Renal pelvis (tissue), 12 donors: ENCODE measurements around the gene VMP1. TPM values are rescaled to one million over a fixed set of nuclear protein-coding genes. Genes with fewer than 3 reads are reported as not detected.

Experiments
- DNase-seq: peaks from one replicate; pipeline ENCODE4 v3.0.0-alpha.2; 2013
- long read RNA-seq, 16 experiments: transcript quantifications; one replicate each; lab custom pipeline, GENCODE V29; 2026
- polyA plus RNA-seq, 3 donors: library from polyadenylated mRNA; unstranded; fragments of 120-200 nt; gene quantifications; one replicate each; pipeline ENCODE4 v1.2.1, GENCODE V29; 2013; ENCODE audit not compliant: insufficient read length in 3 of 3

VMP1 gene
- 100 to 1,000 TPM in 1 of 3 donors, 10 to 100 TPM in 2; 93.4 to 108 (median 97.7) TPM for polyA plus RNA-seq
- long read RNA-seq, donor 1, full-length matches to known transcripts: 65 of 71 reads
- long read RNA-seq, donor 1, partial matches to known transcripts: 6 of 71 reads
- long read RNA-seq, donor 1, other reads (novel, unspliced or antisense): 0 of 71 reads
- long read RNA-seq, donor 2, full-length matches to known transcripts: 64 of 64 reads
- long read RNA-seq, donor 2, partial matches to known transcripts: 0 of 64 reads
- long read RNA-seq, donor 2, other reads (novel, unspliced or antisense): 0 of 64 reads
- long read RNA-seq, donor 3, full-length matches to known transcripts: 62 of 67 reads
- long read RNA-seq, donor 3, partial matches to known transcripts: 5 of 67 reads
- long read RNA-seq, donor 3, other reads (novel, unspliced or antisense): 0 of 67 reads
- long read RNA-seq, donor 4, full-length matches to known transcripts: 69 of 138 reads
- long read RNA-seq, donor 4, partial matches to known transcripts: 47 of 138 reads
- long read RNA-seq, donor 4, other reads (novel, unspliced or antisense): 22 of 138 reads
- long read RNA-seq, donor 5, full-length matches to known transcripts: 23 of 23 reads
- long read RNA-seq, donor 5, partial matches to known transcripts: 0 of 23 reads
- long read RNA-seq, donor 5, other reads (novel, unspliced or antisense): 0 of 23 reads
- long read RNA-seq, donor 6, full-length matches to known transcripts: 54 of 54 reads
- long read RNA-seq, donor 6, partial matches to known transcripts: 0 of 54 reads
- long read RNA-seq, donor 6, other reads (novel, unspliced or antisense): 0 of 54 reads
- long read RNA-seq, donor 7, full-length matches to known transcripts: 61 of 61 reads
- long read RNA-seq, donor 7, partial matches to known transcripts: 0 of 61 reads
- long read RNA-seq, donor 7, other reads (novel, unspliced or antisense): 0 of 61 reads
- long read RNA-seq, donor 8, full-length matches to known transcripts: 20 of 20 reads
- long read RNA-seq, donor 8, partial matches to known transcripts: 0 of 20 reads
- long read RNA-seq, donor 8, other reads (novel, unspliced or antisense): 0 of 20 reads
- long read RNA-seq, donor 9, full-length matches to known transcripts: 88 of 96 reads
- long read RNA-seq, donor 9, partial matches to known transcripts: 8 of 96 reads
- long read RNA-seq, donor 9, other reads (novel, unspliced or antisense): 0 of 96 reads
- long read RNA-seq, donor 10, full-length matches to known transcripts: 33 of 33 reads
- long read RNA-seq, donor 10, partial matches to known transcripts: 0 of 33 reads
- long read RNA-seq, donor 10, other reads (novel, unspliced or antisense): 0 of 33 reads
- long read RNA-seq, donor 11, full-length matches to known transcripts: 31 of 31 reads
- long read RNA-seq, donor 11, partial matches to known transcripts: 0 of 31 reads
- long read RNA-seq, donor 11, other reads (novel, unspliced or antisense): 0 of 31 reads
- long read RNA-seq, donor 12, full-length matches to known transcripts: 64 of 71 reads
- long read RNA-seq, donor 12, partial matches to known transcripts: 7 of 71 reads
- long read RNA-seq, donor 12, other reads (novel, unspliced or antisense): 0 of 71 reads
- long read RNA-seq, donor 13, full-length matches to known transcripts: 34 of 39 reads
- long read RNA-seq, donor 13, partial matches to known transcripts: 5 of 39 reads
- long read RNA-seq, donor 13, other reads (novel, unspliced or antisense): 0 of 39 reads
- long read RNA-seq, donor 14: 0 reads
- long read RNA-seq, donor 15: 0 reads
- long read RNA-seq, donor 16, full-length matches to known transcripts: 64 of 64 reads
- long read RNA-seq, donor 16, partial matches to known transcripts: 0 of 64 reads
- long read RNA-seq, donor 16, other reads (novel, unspliced or antisense): 0 of 64 reads

DNA sequence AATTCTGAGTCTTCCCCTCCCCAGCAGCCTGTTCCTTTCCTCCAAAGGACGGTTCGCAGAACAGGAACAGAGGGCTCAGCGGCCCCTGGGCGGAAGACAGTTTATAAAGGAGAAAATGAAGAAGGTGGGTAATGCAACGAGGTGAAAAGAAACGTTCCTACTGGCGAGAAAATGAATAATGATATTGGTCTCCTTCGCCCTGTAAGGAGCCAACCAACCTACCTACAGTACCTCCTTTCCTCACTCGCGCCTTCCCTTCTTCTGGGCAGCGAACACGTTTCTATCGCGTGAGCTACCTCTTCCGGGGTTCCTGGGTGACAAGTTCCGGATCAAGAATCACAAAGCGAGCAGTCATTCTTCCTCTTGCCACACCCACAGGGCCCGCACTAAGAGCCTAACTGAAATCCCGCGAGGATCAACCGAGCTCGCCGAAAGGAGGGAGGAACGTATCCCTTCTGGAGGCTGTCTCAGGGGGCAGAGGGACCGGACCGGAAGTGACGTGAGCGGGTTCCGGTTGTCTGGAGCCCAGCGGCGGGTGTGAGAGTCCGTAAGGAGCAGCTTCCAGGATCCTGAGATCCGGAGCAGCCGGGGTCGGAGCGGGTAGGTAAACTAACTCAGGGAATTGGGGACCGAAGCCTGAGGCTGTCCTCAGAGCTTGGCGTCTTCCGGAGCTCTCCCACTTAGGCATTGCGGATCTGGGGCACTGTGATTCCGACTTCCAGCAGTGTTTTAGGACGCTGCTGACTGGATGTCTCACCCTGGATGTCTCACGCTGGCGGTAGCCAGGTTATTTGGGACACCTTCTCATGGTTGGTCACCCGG lies at the start of gene VMP1, which contains the start of gene PTRH2:
VMP1 (plus strand) TSS at position 506 of the 822 bp plus-strand sequence. CDS start 23,793 bp downstream, outside the sequence.
PTRH2 (minus strand) TSS at position 282 of the 822 bp plus-strand sequence. CDS start 9,452 bp downstream, outside the sequence.
- DNase-seq: peak; percentile 100

DNA sequence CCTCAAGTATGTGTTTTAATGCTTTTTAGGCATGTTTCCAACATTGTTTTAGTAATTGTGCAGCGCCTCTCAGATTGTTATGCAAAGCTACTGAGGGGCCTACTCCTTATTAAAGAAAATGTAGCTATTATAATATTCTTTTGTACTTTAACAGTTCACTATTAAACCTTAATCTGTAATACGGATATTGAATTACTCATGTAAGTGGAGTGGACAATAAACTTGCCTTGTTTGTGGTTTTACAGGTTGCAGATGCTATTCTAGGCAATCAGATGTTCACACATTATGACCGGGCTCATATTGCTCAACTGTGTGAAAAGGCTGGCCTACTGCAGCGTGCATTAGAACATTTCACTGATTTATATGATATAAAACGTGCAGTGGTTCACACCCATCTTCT lies 41.2 kb upstream of the VMP1 start:
- DNase-seq: no peak

DNA sequence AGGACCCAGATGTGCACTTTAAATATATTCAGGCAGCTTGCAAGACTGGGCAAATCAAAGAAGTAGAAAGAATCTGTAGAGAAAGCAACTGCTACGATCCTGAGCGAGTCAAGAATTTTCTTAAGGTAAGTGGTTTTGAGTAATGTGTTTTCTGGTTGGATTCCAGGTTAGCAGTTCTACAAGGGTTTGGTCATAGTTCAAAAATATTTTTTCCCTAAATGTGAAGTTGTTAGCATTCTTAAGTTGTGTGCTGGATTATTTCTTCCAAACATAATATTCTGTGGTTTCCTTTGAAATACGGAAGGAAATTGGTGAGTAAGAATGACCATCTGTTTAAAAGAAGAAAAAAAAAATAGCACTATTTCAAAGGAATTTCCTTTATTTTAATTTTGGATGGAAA lies 38.6 kb upstream of the VMP1 start:
- DNase-seq: peak; percentile 8

DNA sequence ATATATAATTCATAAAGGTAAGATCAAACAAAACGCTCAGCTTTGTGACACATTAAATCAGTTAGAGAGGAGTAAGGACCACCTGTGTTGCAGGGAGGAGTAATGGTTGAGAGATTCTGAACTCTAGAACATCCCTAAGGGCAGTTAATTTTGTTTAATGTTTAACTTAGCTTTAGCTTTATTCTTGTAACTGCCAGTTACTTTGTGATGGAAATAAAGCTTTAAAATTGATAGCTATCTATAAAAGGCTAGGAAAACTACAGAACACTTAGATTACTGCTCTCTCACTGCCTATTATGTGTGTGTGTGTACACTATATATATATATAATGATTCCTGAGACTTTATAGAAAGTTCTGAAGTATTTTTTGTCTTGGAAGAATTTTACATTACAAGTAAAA lies 38.0 kb upstream of the VMP1 start:
- peak; percentile 57 for DNase-seq

DNA sequence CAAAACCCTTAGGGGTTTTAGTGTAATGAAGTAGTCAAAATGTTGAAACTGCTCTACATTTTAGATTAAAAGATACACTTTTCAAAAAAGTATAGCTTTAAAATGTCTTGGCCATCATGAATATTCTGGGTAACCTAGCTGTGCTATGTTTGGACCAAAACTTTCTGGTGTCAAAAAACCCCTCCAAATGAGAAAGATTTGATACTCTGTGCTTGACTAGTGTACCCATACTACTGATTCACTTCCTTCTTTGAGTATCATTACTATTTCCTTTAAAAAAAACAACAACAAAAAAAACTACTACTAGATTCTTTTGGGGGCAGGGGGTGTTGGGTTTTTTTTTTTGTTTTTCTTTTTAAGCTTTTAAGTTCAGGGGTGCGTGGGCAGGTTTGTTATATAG lies 37.5 kb upstream of the VMP1 start:
- no peak for DNase-seq

DNA sequence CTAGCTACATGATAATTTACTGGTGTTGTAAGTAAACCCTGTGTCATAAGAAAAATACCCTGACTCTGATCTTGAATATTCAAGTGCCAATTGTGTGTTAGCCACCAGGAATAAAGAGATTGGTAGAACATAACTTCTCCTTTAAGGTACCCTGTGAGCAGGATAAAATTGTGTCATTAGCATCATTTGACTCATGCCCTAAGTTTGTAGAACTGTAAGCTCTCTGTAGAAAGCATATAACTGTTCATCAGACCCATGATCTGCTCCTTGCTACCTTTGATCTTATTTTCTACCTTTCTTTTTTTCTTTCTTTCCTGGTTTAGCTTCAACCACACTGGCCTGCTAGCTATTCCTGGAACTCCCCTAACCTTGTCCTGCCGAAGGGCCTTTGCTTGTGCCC lies 36.1 kb upstream of the VMP1 start:
- no peak for DNase-seq

DNA sequence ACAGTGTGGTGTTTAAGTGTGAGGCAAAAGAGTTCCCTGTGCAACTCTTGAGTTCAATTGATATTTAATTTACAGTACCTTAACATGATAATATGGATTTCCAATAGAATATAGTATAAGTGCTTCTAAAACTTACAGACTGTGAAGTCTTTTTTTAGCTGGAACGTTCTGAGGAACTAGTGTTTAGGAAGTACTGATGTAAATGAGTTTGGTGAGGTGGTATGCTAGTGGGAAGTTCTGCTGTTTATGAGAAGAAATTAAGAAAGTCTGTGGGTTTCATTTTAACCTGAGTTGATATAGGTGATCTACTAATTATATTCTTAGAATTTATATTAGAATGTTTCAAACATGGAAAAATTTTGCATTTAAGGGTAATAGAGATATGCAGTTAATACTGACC lies 32.2 kb upstream of the VMP1 start:
- no peak for DNase-seq

DNA sequence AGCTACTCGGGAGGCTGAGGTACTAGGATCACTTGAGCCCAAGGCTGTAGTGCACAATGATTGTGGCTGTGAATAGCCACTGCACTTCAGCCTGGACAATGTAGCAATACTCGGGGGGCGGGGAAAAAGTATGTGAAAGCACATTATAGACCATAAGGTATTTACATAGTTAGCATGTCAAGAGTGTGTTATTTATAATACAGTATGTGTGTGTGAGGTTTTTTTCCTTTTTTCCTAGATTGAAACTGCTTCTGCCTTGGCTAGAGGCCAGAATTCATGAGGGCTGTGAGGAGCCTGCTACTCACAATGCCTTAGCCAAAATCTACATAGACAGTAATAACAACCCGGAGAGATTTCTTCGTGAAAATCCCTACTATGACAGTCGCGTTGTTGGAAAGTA lies 30.7 kb upstream of the VMP1 start:
- DNase-seq: no peak

DNA sequence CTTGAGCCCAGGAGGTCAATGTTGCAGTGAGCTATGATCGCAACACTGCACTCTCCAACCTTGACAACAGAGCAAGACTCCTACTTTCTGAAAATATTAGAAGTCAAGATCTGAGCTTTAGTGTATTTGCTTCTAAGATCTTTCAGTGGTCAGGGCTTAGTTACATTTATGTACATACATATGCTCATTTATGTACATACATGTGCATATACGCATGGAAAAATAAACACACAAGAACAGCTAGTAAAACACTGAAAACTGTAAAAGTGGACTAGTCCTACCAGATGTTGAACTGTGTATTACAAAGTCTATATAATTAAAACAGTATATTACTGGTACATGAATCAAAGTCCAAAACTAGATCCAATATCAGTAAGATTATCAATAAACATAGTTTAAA lies 28.5 kb upstream of the VMP1 start:
- DNase-seq: no peak

DNA sequence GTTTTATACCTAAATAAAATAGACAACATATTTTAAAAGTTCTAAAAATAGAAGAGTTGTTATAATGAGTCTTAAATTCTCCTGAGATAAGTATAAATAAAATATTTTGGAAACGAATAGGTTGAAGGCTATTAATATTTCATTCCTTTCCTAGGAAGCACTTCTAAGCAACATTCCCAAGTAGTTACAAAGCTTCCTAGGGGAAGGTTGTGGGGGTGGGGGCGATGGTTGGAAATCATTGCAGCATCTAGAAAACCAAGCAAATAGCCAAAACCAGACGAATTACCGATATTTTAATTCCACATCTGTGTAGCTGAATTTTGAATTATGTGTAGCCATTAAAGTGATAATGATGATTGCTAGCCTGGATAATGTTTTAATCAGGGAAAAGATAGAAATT lies 27.1 kb upstream of the VMP1 start:
- DNase-seq: no peak

DNA sequence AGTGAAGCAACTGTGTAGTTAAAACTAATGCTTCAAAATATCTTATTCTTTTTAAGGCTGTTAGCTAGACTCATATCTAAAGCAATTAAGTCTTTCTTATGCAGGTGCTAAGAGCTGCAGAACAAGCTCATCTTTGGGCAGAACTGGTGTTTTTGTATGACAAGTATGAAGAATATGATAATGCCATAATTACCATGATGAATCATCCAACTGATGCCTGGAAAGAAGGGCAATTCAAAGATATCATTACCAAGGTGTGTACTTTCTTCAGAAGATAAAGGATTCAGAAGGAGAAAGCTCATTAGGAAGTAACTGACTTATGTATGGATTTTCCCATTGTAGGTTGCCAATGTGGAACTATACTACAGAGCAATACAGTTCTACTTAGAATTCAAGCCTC lies 24.2 kb upstream of the VMP1 start:
- no peak for DNase-seq

DNA sequence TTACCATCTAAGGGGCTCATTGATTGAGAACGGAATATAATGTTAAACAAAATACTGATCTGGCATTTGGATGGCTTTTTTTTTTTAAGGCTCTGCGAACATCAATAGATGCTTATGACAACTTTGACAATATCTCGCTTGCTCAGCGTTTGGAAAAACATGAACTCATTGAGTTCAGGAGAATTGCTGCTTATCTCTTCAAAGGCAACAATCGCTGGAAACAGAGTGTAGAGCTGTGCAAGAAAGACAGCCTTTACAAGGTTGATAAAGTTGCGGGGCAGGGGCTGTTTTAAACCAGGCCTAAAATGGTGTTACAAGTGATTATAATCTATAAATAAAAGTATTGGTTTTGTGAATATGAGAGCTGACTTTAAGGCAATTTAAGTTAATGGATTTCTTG lies 22.5 kb upstream of the VMP1 start:
- DNase-seq: no peak

DNA sequence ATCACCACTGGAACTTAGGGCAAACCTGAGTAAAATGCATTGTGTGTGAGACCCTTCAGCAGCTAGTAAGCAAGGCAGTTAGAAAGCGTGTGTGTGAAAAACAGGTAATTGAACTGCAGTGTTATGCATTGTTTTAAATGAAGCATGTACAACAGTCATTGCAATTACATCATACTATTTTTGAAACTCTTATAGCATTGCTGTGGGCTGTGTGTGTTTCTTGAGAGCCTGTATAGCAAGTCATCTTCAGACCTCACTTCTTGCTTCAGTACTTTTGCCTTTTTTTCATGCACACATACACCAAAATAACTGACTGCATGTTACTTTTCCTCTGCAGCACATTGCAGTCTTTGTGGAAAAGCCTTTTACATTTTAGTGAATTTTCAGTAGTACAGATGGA lies 19.4 kb upstream of the VMP1 start:
- DNase-seq: no peak

DNA sequence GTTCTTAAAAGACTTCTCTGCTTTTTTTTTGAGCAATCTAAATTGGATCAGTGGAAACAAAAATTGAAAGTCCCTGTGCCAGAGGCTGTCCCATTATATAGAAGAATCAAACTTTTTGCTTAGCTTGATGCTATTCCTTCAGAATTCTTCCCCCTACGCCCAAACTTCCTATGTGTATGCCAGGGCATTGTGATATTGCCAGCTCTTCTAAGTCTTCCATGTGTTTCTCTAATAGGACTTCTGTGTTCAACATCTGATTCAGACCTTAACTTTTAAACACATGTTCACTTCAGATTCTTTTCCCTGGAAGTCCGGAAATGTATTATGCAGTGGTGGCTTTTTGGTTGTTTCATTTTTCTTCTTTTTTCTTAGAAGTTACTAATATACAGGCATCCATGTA lies 19.0 kb upstream of the VMP1 start:
- no peak for DNase-seq

DNA sequence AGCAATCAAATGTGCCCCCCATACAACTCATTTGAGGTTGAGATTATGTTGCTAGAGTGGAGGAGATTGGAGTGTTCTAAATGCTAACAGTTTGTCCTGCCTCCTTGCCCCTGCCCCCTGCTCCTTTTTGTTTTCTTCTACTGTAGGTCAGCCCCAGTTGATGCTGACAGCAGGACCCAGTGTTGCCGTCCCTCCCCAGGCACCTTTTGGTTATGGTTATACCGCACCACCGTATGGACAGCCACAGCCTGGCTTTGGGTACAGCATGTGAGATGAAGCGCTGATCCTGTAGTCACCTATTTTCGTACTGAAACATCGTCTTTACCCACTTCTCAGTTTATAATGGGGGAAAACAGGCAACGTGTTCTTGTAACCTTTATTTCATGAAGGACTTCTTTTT lies 13.9 kb upstream of the VMP1 start:
- DNase-seq: no peak

DNA sequence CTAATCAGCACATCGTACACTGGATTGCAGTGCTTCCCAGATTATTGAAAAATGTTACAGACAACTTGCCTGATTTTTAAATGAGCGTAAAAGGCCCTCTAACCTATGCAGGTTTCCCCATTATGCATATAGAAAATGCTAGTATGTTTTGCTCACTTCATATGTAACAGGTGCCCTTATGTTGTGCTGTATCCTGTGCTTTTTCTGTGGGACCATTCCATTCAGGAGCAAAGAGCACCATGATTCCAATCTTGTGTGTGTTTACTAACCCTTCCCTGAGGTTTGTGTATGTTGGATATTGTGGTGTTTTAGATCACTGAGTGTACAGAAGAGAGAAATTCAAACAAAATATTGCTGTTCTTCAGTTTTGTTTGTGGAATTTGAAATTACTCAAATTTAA lies 13.1 kb upstream of the VMP1 start:
- DNase-seq: no peak

DNA sequence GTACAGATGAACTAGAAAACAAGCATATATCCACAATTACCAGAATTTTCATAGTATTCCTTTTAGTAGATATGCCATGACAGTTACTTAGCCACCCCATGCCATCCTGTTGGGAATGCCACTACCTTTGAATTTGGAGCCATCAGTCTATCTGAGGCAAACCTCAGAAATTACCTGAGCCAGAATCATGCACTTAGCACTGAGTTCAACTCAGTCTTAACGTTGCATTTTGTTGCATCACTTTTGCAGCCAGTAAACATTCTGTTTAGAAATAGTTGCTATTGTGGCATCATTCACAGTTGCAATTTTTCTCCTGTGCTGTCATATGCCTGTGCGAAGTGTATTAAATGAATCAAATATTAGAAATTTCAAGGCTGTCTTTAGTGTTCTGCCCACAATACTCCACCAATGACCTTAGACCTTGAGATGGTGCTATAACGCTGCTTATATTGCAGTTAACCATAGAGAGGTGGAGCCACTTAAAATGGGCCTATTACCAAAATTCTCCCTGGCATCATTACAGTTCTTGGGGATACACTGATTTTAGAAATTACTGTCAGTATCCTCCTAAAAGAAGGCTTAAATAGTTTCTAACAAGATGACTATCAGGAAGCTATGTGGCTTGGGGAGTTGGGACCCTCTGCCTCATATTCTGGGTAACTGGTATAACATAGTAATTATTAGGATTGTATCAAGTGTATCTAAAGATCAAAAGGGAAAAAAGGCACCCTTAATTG lies 11.3 kb upstream of the VMP1 start:
- no peak for DNase-seq

DNA sequence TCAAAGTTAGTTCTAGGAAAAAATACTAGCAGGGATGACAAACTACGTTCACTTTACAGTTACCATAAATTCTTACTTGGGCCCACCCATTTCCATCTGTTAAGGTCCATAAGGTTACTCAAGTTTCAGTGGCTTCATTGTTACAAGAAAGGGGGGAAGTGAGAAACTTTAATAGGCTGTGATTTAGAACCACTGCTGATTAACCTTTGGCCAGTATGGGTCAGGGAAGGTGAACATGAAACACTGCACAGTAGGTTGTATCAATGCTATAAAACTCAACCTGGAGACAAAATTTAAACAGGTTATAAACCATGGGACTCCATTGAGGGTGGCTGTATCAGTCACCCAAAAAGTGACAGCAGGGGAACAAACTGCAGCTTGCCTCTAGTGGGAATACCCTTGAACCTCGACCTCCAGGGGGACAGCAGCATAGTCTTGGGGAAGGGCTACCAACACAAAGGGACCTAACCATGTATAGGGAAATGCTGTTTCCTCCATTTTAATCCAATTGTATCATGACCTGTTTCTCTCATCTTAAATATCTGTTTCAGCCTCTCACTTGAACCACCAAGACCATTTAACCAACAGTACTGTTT lies 10.7 kb upstream of the VMP1 start:
- DNase-seq: no peak

DNA sequence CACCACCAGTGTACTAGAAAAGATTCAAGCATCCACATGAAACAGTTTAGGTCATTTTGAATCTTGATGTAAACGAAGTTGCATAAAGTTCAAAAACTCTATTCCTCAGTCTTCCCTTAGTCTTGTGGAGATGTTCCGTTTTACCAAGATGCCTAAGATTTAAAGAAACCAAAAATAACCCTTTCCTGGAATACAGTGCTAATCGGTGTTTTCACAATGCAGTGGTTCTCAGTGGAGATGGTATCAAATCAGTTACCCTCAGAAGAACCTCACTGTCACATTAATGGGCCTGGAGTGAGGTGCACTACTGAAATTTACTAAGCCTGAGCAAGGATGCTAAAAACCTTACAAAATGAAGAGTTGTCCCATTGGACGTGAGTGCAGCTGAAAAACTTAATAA lies 9.3 kb upstream of the VMP1 start:
- DNase-seq: no peak
